GM23338 (cell line): ENCODE data around the gene MKI67. TPM values are rescaled to one million over a fixed set of nuclear protein-coding genes. Genes with fewer than 3 reads are reported as not detected.

Experiments
- ATAC-seq: fragments of 200-7000 bp; cut with Tn5 transposase; 3 replicates; pipeline ENCODE4 v1.9.1; 2020
- DNase-seq: peaks from one replicate; pipeline ENCODE4 v3.0.0-alpha.2; 2015; ENCODE audit warnings: low spot score
- H2AFZ ChIP-seq: fragments of 200-600 bp; sonication (generic); 2 replicates; pipeline ENCODE4 v1.8.0; 2016; ENCODE audit warnings: antibody characterized with exemption, mild to moderate bottlenecking, moderate library complexity
- H3F3A ChIP-seq: fragments of 200-600 bp; sonication (generic); replicated peaks from 2 replicates; pipeline ENCODE4 v1.8.0; 2017; ENCODE audit warnings: antibody characterized with exemption, mixed run types, low read depth
- H3K27ac ChIP-seq: fragments of 200-600 bp; sonication (generic); 2 replicates; pipeline ENCODE4 v1.6.1; 2016; ENCODE audit warnings: low read depth
- H3K27me3 ChIP-seq: fragments of 200-600 bp; sonication (generic); 2 replicates; pipeline ENCODE4 v1.8.0; 2016; ENCODE audit warnings: mild to moderate bottlenecking, mixed run types, moderate library complexity; ENCODE audit not compliant: insufficient read depth
- H3K36me3 ChIP-seq: fragments of 200-600 bp; sonication (generic); 2 replicates; pipeline ENCODE4 v1.8.0; 2016; ENCODE audit warnings: mild to moderate bottlenecking; ENCODE audit not compliant: insufficient read depth
- H3K4me1 ChIP-seq: fragments of 200-600 bp; sonication (generic); 2 replicates; pipeline ENCODE4 v1.8.0; 2016; ENCODE audit warnings: mild to moderate bottlenecking, moderate library complexity; ENCODE audit not compliant: insufficient read depth
- H3K4me2 ChIP-seq: fragments of 200-600 bp; sonication (generic); 2 replicates; pipeline ENCODE4 v1.7.1; 2017; ENCODE audit warnings: mixed run types
- H3K4me3 ChIP-seq: fragments of 200-600 bp; sonication (generic); 2 replicates; pipeline ENCODE4 v1.6.1; 2016; ENCODE audit warnings: mixed run types
- H3K79me2 ChIP-seq: fragments of 200-600 bp; sonication (generic); replicated peaks from 2 replicates; pipeline ENCODE4 v1.8.0; 2017; ENCODE audit warnings: mild to moderate bottlenecking; ENCODE audit not compliant: insufficient read depth
- H3K9me2 ChIP-seq: fragments of 200-600 bp; sonication (generic); 2 replicates; pipeline ENCODE4 v1.8.0; 2017; ENCODE audit not compliant: insufficient read depth
- H4K20me1 ChIP-seq: fragments of 200-600 bp; sonication (generic); replicated peaks from 2 replicates; pipeline ENCODE4 v1.8.0; 2017; ENCODE audit warnings: mild to moderate bottlenecking; ENCODE audit not compliant: insufficient read depth
- H3K27ac Mint-ChIP-seq: 2 replicates; pipeline ENCODE4 v1.8.0; 2020; ENCODE audit warnings: inconsistent platforms, mild to moderate bottlenecking, moderate library complexity, mixed read lengths
- H3K27me3 Mint-ChIP-seq: 3 replicates; pipeline ENCODE4 v1.8.0; 2022; ENCODE audit warnings: low read depth, mild to moderate bottlenecking, moderate library complexity, mixed read lengths, inconsistent platforms; ENCODE audit not compliant: insufficient read depth, poor library complexity
- H3K36me3 Mint-ChIP-seq: 3 replicates; pipeline ENCODE4 v1.8.0; 2021; ENCODE audit warnings: low read depth, mild to moderate bottlenecking, inconsistent platforms, moderate library complexity, mixed read lengths
- H3K4me1 Mint-ChIP-seq: 3 replicates; pipeline ENCODE4 v1.8.0; 2020; ENCODE audit warnings: mild to moderate bottlenecking, inconsistent platforms, mixed read lengths
- H3K4me3 Mint-ChIP-seq: 3 replicates; pipeline ENCODE4 v1.8.0; 2021; ENCODE audit warnings: moderate library complexity, mild to moderate bottlenecking, inconsistent platforms, mixed read lengths
- H3K9me3 Mint-ChIP-seq: 3 replicates; pipeline ENCODE4 v1.8.0; 2020; ENCODE audit warnings: moderate library complexity, mild to moderate bottlenecking, inconsistent platforms, mixed read lengths
- CREB1 ChIP-seq: fragments of 250-450 bp; sonication (Bioruptor Pico); IDR thresholded peaks from 2 replicates; pipeline ENCODE4 v1.5.0; 2020; ENCODE audit warnings: low read depth, mild to moderate bottlenecking, moderate library complexity
- EZH2 ChIP-seq: fragments of 200-600 bp; sonication (generic); IDR thresholded peaks from one replicate; pipeline ENCODE4 v1.8.0; 2017; ENCODE audit warnings: antibody characterized with exemption, mild to moderate bottlenecking, low read depth; ENCODE audit not compliant: unreplicated experiment
- EZH2phosphoT487 ChIP-seq: fragments of 200-600 bp; sonication (generic); IDR thresholded peaks from one replicate; pipeline ENCODE4 v1.8.1; 2018; ENCODE audit warnings: antibody characterized with exemption; ENCODE audit not compliant: unreplicated experiment
- JUNB ChIP-seq: IDR thresholded peaks from one replicate; pipeline ENCODE4 v1.6.1; 2016; ENCODE audit warnings: antibody characterized with exemption; ENCODE audit not compliant: unreplicated experiment
- NANOG ChIP-seq: IDR thresholded peaks from 2 replicates; pipeline ENCODE4 v1.6.1; 2016; ENCODE audit warnings: antibody characterized with exemption, borderline replicate concordance
- POLR2AphosphoS5 ChIP-seq: IDR thresholded peaks from 2 replicates; pipeline ENCODE4 v1.6.1; 2016; ENCODE audit warnings: antibody characterized with exemption, low read depth
- STAT1 ChIP-seq: IDR thresholded peaks from one replicate; pipeline ENCODE4 v1.6.1; 2016; ENCODE audit warnings: antibody characterized with exemption; ENCODE audit not compliant: unreplicated experiment
- ZNF114 ChIP-seq: fragments of 250-450 bp; sonication (Bioruptor Pico); IDR thresholded peaks from 2 replicates; pipeline ENCODE4 v1.5.0; 2020; ENCODE audit warnings: mild to moderate bottlenecking, moderate library complexity
- ZNF331 ChIP-seq: fragments of 250-450 bp; sonication (Bioruptor Pico); IDR thresholded peaks from 2 replicates; pipeline ENCODE4 v1.5.0; 2020; ENCODE audit warnings: low read depth, mild to moderate bottlenecking, moderate library complexity
- polyA plus RNA-seq: library from polyadenylated mRNA; unstranded; fragments of >200 nt; fragmentation: Nextera tagmentation; extraction: Ambion mirVana; gene quantifications from 2 replicates; pipeline ENCODE4 v1.2.1, GENCODE V29; 2016
- total RNA-seq: library from RNA; depleted of rRNA; stranded (reverse); fragments of >200 nt; shearing (Covaris generic); gene quantifications from 2 replicates; pipeline ENCODE4 v1.2.3, GENCODE V29; 2014
- TF ChIP-seq, protein P1 (sequence below): IDR thresholded peaks from one replicate; pipeline ENCODE4 v1.6.1; 2018; ENCODE audit warnings: antibody characterized with exemption; ENCODE audit not compliant: unreplicated experiment
- TF ChIP-seq, protein P2 (sequence below), 2 experiments: fragments of 200-600 bp in 1 of 2; sonication (generic) in 1 of 2; conservative IDR thresholded peaks; 2 replicates each; pipeline versions ENCODE4 v1.5.1 to v1.6.1; 2016 to 2017; ENCODE audit warnings: antibody characterized with exemption in 2 of 2, low read depth in 2 of 2, mild to moderate bottlenecking in 2 of 2, moderate library complexity in 1 of 2
- TF ChIP-seq, protein P3 (sequence below): IDR thresholded peaks from 2 replicates; pipeline ENCODE4 v1.6.1; 2016; ENCODE audit warnings: antibody characterized with exemption
- TF ChIP-seq, protein P4 (sequence below): fragments of 250-450 bp; sonication (Bioruptor Pico); IDR thresholded peaks from 2 replicates; pipeline ENCODE4 v1.5.0; 2020; ENCODE audit warnings: mild to moderate bottlenecking, moderate library complexity

The MKI67 gene
- total and polyA plus RNA-seq, 2 experiments from 2014 or later, result 58.0 to 103 TPM

- no peak overlapping the region for H3K4me3 Mint-ChIP-seq
- H3K36me3 Mint-ChIP-seq, result no peaks in the 10 kb centered on the region
- no peaks in the 10 kb centered on the region for H3K79me2 ChIP-seq
- no peaks in the 10 kb centered on the region for H4K20me1 ChIP-seq
- no peak for DNase-seq
- ATAC-seq, result no peak
- H3K4me1 Mint-ChIP-seq, result peaks cover 10% of the 10 kb centered on the region
- no peaks in the 10 kb centered on the region for H3K27me3 ChIP-seq
- H3K9me2 ChIP-seq, result no peaks in the 10 kb centered on the region
- no peak overlapping the region for H3K4me3 ChIP-seq
- no peak overlapping the region for H2AFZ ChIP-seq
- no peak overlapping the region for H3K27ac Mint-ChIP-seq
- no peaks in the 10 kb centered on the region for H3K9me3 Mint-ChIP-seq
- no peak overlapping the region for H3K4me2 ChIP-seq
- 0 out of 2 replicates have a peak, but pooled peaks cover 3% of the 10 kb centered on the region for H3F3A ChIP-seq
- no peaks in the 10 kb centered on the region for H3K4me1 ChIP-seq
- H3K36me3 ChIP-seq, result no peaks in the 10 kb centered on the region
- TF ChIP-seq EZH2 (no peak), ZNF331 (CRISPR knock-in tag) (no peak), JUNB (no peak), NANOG (no peak), CREB1 (no peak), POLR2AphosphoS5 (no peak), EZH2phosphoT487 (no peak), ZNF114 (no peak), STAT1 (no peak)
- TF ChIP-seq, protein P1, sequence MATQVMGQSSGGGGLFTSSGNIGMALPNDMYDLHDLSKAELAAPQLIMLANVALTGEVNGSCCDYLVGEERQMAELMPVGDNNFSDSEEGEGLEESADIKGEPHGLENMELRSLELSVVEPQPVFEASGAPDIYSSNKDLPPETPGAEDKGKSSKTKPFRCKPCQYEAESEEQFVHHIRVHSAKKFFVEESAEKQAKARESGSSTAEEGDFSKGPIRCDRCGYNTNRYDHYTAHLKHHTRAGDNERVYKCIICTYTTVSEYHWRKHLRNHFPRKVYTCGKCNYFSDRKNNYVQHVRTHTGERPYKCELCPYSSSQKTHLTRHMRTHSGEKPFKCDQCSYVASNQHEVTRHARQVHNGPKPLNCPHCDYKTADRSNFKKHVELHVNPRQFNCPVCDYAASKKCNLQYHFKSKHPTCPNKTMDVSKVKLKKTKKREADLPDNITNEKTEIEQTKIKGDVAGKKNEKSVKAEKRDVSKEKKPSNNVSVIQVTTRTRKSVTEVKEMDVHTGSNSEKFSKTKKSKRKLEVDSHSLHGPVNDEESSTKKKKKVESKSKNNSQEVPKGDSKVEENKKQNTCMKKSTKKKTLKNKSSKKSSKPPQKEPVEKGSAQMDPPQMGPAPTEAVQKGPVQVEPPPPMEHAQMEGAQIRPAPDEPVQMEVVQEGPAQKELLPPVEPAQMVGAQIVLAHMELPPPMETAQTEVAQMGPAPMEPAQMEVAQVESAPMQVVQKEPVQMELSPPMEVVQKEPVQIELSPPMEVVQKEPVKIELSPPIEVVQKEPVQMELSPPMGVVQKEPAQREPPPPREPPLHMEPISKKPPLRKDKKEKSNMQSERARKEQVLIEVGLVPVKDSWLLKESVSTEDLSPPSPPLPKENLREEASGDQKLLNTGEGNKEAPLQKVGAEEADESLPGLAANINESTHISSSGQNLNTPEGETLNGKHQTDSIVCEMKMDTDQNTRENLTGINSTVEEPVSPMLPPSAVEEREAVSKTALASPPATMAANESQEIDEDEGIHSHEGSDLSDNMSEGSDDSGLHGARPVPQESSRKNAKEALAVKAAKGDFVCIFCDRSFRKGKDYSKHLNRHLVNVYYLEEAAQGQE, result no peak
- TF ChIP-seq, protein P2, sequence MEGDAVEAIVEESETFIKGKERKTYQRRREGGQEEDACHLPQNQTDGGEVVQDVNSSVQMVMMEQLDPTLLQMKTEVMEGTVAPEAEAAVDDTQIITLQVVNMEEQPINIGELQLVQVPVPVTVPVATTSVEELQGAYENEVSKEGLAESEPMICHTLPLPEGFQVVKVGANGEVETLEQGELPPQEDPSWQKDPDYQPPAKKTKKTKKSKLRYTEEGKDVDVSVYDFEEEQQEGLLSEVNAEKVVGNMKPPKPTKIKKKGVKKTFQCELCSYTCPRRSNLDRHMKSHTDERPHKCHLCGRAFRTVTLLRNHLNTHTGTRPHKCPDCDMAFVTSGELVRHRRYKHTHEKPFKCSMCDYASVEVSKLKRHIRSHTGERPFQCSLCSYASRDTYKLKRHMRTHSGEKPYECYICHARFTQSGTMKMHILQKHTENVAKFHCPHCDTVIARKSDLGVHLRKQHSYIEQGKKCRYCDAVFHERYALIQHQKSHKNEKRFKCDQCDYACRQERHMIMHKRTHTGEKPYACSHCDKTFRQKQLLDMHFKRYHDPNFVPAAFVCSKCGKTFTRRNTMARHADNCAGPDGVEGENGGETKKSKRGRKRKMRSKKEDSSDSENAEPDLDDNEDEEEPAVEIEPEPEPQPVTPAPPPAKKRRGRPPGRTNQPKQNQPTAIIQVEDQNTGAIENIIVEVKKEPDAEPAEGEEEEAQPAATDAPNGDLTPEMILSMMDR (conservative IDR thresholded peaks at IDR 0.05; ENCODE audit: low read depth in 2 of 2), result no peak
- TF ChIP-seq, protein P3, sequence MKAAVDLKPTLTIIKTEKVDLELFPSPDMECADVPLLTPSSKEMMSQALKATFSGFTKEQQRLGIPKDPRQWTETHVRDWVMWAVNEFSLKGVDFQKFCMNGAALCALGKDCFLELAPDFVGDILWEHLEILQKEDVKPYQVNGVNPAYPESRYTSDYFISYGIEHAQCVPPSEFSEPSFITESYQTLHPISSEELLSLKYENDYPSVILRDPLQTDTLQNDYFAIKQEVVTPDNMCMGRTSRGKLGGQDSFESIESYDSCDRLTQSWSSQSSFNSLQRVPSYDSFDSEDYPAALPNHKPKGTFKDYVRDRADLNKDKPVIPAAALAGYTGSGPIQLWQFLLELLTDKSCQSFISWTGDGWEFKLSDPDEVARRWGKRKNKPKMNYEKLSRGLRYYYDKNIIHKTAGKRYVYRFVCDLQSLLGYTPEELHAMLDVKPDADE, result no peak
- TF ChIP-seq, protein P4, sequence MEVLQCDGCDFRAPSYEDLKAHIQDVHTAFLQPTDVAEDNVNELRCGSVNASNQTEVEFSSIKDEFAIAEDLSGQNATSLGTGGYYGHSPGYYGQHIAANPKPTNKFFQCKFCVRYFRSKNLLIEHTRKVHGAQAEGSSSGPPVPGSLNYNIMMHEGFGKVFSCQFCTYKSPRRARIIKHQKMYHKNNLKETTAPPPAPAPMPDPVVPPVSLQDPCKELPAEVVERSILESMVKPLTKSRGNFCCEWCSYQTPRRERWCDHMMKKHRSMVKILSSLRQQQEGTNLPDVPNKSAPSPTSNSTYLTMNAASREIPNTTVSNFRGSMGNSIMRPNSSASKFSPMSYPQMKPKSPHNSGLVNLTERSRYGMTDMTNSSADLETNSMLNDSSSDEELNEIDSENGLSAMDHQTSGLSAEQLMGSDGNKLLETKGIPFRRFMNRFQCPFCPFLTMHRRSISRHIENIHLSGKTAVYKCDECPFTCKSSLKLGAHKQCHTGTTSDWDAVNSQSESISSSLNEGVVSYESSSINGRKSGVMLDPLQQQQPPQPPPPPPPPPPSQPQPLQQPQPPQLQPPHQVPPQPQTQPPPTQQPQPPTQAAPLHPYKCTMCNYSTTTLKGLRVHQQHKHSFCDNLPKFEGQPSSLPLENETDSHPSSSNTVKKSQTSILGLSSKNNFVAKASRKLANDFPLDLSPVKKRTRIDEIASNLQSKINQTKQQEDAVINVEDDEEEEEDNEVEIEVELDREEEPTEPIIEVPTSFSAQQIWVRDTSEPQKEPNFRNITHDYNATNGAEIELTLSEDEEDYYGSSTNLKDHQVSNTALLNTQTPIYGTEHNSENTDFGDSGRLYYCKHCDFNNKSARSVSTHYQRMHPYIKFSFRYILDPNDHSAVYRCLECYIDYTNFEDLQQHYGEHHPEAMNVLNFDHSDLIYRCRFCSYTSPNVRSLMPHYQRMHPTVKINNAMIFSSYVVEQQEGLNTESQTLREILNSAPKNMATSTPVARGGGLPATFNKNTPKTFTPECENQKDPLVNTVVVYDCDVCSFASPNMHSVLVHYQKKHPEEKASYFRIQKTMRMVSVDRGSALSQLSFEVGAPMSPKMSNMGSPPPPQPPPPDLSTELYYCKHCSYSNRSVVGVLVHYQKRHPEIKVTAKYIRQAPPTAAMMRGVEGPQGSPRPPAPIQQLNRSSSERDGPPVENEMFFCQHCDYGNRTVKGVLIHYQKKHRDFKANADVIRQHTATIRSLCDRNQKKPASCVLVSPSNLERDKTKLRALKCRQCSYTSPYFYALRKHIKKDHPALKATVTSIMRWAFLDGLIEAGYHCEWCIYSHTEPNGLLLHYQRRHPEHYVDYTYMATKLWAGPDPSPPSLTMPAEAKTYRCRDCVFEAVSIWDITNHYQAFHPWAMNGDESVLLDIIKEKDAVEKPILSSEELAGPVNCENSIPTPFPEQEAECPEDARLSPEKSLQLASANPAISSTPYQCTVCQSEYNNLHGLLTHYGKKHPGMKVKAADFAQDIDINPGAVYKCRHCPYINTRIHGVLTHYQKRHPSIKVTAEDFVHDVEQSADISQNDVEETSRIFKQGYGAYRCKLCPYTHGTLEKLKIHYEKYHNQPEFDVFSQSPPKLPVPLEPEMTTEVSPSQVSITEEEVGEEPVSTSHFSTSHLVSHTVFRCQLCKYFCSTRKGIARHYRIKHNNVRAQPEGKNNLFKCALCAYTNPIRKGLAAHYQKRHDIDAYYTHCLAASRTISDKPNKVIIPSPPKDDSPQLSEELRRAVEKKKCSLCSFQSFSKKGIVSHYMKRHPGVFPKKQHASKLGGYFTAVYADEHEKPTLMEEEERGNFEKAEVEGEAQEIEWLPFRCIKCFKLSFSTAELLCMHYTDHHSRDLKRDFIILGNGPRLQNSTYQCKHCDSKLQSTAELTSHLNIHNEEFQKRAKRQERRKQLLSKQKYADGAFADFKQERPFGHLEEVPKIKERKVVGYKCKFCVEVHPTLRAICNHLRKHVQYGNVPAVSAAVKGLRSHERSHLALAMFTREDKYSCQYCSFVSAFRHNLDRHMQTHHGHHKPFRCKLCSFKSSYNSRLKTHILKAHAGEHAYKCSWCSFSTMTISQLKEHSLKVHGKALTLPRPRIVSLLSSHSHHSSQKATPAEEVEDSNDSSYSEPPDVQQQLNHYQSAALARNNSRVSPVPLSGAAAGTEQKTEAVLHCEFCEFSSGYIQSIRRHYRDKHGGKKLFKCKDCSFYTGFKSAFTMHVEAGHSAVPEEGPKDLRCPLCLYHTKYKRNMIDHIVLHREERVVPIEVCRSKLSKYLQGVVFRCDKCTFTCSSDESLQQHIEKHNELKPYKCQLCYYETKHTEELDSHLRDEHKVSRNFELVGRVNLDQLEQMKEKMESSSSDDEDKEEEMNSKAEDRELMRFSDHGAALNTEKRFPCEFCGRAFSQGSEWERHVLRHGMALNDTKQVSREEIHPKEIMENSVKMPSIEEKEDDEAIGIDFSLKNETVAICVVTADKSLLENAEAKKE (CRISPR knock-in tag), result no peak
- no peak overlapping the region for H3K27ac ChIP-seq
- peaks cover 7% of the 10 kb centered on the region for H3K27me3 Mint-ChIP-seq
Observed at GRCh38 chr10:128051548-128051947, 74.7 kb downstream of the MKI67 start.
